DMS 273 (cell line): ENCODE measurements around the gene TRAPPC2.
"Not testable (repeated sequence)": the region's sequence is repeated elsewhere in the genome, so short reads cannot be mapped to it uniquely, and the experiment has no call there.

Experiments used
- DNase-seq: peaks from one replicate; lab custom pipeline; 2025; ENCODE audit not compliant: unreplicated experiment; lab: John Stamatoyannopoulos, UW

The TRAPPC2 gene

DNA sequence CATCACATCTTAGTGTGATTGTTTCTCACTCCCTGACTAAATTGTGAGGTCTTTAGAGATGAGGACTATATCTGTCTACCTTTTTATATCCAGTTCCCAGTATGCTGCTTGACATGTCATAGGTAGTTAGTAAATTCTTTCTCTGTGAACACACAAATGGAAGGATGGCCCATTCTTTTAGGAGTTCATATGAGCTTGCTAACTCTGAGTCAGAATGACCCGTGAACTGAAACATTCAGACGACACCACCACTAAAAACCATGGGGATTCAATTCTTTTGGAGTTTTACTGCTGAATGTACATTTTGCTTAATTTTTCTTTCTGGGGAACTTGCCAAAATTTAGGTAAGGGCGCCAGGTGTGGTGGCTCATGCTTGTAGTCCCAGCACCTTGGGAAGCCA lies 14.1 kb upstream of the TRAPPC2 start:
- DNase-seq = no peak

DNA sequence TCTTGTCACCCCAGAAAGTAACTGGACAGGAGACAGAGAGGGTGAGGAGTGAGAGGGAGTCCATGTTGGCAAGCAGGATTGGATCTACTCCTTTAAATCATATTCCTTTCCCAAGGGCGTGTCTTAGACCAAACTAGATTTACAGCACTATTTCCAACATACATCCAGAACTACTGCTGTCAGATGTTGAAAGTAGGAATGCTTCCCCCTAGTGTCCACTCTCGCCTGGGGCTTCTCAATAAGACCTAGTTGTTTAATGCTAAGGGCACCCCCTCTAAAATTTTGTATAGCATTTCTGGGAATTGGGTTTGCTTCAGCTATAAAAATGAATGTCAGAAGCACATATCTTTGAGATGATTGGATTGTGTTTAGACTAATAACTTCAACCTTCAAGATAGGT lies 13.4 kb upstream of the TRAPPC2 start:
- DNase-seq = peak; percentile 66

DNA sequence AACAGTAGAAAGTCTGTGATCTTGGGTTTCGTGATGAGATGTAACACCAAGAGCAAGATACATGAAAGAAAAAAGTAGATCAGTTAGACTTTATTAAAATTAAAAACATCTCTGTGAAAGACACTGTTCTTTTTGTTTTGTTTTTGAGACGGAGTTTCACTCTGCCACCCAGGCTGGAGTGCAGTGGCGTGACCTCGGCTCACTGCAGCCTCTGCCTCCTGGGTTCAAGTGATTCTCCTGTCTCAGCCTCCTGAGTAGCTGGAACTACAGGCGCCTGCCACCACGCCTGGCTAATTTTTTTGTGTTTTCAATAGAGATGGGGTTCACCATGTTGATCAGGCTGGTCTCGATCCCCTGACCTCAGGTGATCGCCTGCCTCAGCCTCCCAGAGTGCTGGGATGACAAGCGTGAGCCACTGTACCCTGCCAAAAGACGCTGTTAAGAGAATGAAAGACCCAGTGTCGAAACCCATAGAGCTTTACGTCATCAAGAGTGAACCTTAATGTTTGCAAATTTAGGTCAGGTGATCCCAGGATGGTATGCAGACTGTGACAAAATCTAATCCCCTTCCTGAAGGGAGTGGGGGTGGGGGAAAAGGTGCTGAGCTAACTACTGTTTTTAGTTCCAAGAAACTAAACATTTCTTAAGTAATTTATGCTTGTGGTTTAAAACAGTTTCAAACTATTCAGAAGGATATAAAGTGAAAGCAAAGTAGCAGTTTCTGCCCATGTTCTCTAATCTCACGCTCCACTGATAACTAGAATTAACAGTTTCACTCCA lies 8.2 kb upstream of the TRAPPC2 start:
- no peak for DNase-seq

DNA sequence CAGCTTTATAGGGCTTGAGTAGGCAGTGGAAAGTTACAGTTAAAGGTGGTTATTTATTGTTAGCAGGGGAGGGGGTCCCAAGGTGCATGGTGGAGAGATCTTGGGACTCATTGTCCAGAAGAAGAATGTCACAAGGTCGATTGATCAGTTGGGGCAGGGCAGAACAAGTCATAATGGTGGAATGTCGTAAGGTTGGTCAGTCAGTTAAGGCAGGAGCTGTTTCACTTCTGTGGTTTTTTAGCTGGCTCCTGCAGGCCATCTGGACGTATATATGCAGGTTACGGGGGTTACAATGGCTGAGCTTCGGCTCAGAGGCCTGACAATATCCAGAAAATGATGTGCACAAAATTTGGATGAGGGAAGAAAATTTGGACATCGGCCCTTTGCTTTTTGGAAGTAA lies 7.3 kb upstream of the TRAPPC2 start:
- DNase-seq = no peak

DNA sequence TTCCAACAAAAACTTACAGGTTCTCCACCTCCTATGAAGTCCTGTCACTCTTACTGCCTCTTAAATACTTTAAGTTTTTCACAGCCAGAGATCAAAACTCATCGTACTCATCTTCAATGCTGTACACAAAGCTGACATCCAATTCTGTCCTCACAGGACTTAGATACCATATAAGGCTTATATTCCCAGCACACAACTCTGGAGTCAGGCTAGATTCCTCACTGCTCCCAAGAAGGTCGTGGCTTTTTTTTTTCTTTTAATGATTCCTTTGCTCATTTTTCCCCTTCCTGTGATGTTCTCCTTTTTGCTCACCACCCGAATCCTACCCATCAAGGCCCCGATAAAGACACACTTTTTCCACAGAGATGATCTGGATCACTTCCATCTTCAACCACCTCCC lies 914 bp downstream of the TRAPPC2 start:
- no peak for DNase-seq

DNA sequence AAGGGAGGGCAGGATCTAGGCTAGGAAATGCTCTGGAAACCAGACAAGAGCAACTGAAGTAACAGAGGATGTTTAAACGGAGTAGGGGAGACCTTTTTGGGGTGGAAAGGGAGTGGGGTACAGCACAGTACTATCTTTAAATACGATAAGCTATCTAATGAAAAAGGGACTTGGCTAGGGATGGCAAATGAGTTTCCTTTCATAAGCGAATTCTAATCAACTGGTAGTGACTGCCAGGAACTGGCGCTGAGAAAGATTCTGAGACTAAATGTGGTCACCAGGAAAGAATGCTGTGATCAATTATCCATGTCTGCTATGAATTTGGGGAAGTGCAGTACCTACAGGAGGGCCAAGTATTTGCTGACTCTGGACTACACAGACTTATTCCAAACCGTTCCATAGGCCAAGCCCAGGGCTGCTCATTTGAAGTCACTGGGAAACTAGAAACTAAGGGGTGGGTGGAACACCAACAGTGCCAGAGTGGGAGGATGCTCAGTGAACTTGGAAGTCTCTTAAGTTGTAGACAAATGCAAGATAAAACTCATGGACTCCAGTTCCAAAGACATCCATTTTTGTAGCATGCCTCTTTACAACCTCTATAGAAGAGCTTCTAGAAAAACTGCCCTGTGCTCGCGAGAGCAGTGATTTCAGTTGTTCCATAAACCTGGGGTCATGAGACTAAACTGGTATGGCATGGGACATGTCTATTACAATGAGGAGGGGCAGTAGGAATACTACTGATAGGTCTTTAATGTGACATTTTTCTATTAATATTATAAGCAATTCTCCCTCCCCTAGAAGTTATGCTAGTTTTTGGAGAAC lies 2.0 kb downstream of the TRAPPC2 start:
- DNase-seq = no peak

DNA sequence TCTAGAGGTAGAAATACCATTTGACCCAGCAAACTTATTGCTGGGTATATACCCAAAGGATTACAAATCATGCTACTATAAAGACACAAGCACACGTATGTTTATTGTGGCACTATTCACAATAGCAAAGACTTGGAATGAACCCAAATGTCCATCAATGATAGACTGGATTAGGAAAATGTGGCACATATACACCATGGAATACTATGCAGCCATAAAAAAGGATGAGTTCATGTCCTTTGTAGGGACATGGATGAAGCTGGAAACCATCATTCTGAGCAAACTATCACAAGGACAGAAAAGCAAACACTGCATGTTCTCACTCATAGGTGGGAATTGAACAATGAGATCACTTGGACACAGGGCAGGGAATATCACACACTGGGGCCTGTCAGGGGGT lies 3.9 kb downstream of the TRAPPC2 start:
- DNase-seq = not testable (repeated sequence)

DNA sequence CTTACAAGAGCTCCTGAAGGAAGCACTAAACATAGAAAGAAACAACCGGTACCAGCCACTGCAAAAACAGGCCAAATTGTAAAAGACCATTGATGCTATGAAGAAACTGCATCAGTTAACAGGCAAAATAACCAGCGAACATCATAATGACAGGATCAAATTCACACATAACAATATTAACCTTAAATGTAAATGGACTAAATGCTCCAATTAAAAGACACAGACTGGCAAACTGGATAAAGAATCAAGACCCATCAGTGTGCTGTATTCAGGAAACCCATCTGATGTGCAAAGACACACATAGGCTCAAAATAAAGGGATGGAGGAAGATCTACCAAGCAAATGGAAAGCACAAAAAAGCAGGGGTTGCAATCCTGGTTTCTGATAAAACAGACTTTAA lies 7.8 kb downstream of the TRAPPC2 start:
- DNase-seq = not testable (repeated sequence)

DNA sequence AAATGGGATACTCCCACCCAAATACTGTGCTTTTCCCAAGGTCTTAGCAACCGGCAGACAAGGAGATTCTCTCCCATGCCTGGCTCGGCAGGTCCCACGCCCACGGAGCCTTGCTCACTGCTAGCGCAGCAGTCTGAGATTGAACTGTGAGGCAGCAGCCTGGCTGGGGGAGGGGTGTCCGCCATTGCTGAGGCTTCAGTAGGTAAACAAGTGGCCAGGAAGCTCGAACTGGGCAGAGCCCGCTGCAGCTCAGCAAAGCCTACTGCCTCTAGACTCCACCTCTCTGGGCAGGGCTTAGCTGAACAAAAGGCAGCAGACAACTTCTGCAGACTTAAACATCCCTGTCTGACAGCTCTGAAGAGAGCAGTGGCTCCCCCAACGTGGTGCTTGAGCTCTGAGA lies 9.5 kb downstream of the TRAPPC2 start:
- not testable (repeated sequence) for DNase-seq

DNA sequence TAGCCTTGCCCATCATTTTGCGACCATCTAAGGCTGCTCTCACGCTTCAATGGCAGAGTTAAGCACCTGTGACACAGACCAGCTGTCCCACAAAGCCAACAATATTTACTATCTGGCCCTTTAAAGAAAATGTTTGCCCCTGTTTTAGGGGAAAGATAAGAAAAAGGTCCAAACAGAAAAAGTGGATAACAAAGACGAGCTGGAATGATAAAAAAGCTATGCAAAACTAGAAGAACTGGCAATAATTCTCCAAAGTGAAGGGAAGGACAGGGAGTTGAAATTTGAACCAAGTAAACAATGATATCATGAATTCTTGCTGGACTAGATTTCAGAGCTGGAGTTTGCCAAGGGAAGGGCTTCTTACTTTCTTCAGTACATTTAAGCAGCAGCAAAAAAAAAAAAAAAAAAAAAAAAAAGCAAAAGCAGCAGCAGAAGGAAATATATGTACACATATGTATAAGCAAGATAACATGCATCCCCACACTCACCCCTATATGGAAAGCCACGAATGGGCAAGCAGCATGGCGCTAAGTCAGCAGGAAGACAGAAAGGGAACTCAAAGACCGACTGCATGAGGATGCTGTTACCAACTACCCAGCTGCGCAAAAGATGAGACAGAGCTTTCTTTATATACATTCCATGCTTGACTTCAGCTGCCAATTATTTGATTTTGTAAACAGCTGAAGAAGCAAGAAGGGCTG lies 12.5 kb downstream of the TRAPPC2 start:
- DNase-seq = peak; percentile 43

DNA sequence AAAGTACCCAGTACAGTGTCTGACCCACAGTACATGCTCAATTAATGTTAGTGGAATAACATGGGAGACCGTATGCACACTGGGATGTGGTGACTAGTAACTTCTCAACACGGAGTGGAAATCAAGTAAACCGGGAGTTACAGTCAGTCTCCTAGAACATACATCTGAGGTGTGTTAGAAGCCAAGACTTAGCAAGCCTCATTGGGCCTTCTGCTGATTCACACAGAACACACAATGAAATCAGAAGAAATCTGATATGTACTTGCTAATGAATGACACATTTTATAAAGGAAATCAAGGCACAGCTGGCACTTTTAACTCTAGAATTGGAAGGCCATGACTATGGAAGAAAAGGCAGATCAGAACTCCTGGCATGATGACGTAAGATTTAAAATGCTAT lies 13.0 kb downstream of the TRAPPC2 start:
- DNase-seq = peak; percentile 48

DNA sequence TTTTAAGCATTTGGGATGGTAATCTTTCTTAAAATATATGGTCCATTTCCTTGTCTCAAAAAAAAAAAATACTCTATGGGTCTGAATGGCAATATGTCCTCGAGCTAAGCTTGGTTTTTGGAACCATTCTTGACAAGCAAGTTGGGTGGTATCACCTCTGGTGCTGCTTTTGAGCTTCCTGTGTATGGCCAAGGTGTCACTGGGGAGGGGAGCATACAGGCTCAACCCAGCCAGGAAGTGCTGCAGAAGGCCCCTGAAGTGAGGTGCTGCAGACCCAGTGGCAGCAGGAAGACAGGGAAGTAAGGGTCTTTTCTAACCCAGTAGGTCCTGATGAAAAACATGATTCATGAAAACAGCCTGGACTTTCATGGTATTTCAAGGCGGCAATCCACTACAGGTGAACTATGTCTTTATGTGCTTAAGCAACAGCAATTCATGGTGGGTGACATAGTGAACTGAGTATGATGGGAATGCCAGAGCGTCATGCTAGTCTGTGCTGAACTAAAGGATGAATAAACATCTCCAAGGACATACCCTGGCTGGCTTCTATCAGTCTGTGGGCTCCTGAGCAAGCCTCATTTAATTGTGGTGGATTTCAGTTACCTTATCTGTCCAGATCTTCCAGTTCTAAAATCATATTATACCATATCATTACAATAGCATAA lies 15.1 kb downstream of the TRAPPC2 start:
- no peak for DNase-seq

DNA sequence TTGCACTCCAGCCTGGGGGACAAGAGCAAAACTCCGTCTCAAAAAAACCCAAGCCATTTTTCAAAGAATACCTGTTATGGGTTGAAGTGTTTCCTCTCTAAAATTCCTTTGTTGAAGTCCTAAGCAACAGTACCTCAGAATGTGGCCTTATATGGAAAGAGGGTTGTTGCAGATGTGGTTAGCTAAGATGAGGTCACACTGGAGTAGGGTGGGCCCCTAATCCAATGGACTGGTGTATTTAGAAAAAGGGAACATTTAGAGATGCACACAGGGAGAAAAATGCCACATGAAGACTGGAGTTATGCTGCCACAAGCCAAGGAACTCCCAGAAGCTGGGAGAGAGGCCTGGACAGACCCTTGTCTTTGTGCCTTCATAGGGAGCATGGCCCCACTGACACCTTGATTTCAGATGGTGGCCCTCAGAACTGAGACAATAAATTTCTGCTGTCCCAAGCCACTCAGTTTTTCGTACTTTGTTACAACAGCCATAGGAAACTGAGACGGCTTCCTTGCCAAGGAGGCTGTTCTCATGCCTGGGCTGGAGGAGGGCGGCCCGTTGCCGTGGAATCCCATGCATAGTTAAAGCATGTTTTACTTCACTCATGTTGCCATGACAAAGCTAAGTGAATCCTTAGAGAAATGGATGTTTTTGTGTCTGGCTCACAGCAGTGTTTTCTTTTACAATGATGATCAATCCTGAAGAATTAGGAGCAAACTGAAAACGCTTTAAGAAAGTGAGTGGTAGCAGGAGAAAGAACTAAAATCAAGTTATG lies 16.5 kb downstream of the TRAPPC2 start:
- DNase-seq = no peak

DNA sequence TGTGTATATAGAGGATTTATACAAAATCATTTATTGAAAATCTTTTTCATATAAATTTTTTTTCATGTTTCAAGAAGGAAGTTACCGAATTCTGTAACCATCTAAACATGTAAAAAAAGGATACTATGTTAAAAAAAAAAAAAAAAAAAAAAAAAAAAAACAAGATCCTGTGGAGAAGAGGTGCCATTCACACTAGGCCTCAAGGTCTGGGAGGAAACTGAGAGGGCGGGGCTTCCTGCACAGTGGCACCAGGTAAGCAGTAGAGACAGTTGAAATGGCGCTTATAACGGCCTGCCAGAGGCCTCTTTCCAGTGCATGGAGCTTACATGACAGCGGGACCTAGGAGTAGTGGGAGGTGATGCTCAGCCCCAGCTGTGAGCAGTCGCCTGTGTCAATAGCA lies 17.5 kb downstream of the TRAPPC2 start:
- no peak for DNase-seq

DNA sequence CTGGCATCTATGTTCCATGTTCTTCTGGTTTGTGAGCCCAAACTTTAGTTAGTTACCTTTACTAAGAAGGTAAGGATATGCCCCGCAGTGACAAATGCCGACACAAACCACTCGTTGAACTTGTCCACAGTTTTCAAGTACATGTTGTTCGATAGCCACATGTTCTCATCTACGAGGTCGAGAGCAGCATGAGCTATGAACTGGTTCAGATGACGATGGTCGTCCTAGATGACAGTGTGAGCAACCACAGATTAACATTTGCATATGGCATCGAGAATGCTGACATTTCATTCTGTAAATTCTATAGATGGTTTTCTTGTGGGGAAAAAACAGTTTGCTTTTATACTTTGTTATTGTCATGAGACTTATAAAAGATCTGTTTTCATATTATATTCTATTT lies 18.0 kb downstream of the TRAPPC2 start:
- DNase-seq = no peak

DNA sequence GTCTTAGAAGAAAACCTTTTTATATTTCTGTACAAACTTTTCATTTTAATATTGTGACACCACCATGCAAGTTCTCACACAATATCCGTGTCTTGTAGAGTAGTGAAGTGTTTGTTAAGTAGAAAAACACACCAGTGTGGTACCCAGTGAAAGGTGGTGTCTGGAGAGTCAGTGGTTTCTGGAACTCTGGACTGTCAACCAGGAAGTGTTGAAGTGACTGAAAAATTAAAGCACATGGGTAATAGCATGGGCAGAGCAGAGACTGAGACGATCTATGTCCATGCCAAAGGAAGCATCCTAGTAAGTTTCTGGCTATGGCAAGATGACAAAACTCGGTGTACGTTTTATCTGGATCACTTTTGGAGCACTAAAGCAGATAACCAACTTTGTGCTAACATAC lies 23.3 kb downstream of the TRAPPC2 start:
- DNase-seq = no peak

DNA sequence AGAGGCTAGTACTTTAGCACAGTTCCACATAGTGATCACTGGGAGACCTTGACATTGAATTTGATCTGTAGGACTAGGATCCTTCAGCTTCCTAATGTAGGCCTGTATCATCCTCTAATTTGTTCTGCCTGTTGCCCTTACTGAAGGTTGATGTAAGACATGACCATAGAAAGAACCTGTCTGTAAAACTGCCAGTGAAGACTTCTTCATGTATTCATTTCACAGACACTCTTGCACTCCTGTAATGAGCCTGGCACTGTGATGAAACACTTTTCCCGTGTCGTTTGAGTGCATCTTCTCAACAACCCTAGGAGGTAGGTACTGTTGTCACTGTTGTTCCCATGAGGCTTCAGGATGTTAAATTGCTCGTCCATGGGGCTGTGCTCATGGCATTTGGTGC lies 30.8 kb downstream of the TRAPPC2 start:
- DNase-seq = no peak

DNA sequence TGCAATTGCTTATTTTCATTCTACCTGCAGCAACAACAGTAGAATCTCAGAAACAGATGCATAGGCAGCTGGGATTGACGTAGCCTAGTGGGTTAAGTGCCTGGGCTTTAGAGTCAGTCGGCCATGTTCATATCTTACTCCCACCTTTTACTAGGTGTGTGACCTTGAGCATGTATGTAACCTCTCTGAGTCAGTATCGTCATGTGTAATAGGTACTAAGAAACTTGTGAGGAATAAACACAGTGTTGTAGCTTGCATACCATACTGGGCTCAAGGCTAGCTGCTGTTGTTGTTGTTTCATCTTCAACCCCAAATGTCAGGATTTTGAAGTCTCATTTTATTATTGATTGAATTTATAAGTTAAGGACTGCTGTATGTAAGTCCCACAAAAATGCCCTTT lies 31.3 kb downstream of the TRAPPC2 start:
- no peak for DNase-seq

DNA sequence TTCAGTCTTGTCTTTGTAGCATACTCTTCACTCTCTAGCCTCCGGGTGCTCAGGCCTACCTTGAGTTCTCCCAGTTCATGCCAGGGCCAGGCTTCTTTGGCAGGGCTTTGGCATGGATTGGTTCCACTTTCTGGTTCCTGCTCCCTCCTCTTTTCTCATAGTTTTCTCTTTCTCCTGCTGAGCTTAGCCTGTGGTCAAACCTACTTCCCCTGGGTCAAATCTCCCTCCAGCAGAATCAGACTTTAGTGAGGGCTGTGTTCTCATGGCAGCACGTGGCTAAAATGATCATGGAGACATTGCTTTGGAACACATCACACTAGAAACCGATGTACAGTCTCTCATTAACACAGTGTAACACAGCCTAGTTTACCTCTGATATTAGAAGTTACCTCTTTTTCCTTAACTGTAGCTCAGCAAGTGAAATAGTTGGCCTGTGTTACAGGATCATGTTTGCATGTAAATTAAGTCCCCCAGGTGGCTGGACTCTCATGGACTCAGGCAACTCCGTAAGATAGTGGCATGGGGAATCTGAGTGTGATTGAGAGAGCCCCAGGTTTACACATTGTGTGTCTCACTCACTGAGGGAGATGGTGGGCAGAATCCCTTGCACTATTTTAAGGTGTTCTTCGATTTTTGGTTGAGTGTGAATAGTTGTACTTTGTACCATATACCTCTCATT lies 32.2 kb downstream of the TRAPPC2 start:
- no peak for DNase-seq

DNA sequence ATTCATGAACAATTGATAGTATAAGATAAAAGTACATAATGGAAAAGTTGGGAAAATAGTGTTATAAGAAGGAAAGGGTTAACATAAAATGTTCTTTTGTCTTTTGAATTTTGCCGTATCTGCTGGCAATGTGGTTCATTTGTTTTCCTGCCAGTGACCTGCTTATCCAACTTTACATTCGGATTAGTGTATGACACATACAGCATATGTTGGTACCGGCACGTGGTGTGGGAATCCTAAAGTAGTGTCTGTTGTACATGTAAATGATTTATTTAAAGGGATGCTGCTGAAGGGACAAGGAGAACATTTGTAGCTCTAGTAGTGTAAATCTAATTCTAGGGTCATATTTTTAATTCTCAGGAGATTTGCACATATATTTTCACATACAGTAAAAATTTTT lies 34.0 kb downstream of the TRAPPC2 start:
- no peak for DNase-seq
